ENCODE measurements around the gene KRTAP3-1. TPM values are rescaled to one million over a fixed set of nuclear protein-coding genes. Genes with fewer than 3 reads are reported as not detected.

The KRTAP3-1 gene
- total RNA-seq, 6 experiments from 2014 or later: 2.5 to 10.2 (median 3.3) TPM

- H3K27ac Mint-ChIP-seq: no peak within 1 kb of the TSS
- no peak within 1 kb of the TSS for H3K4me3 Mint-ChIP-seq
- no peak for DNase-seq
- TF ChIP-seq CTCF (IDR thresholded peaks at IDR 0.05): no peak
- H3K27me3 Mint-ChIP-seq (ENCODE audit: insufficient read depth): no peaks in the 10 kb centered on the region
- no peaks in the 10 kb centered on the region for H3K9me3 Mint-ChIP-seq
- 0 out of 2 replicates have a peak, but pooled peaks cover 9% of the 10 kb centered on the region for H3K4me1 Mint-ChIP-seq (ENCODE audit: low read depth)
- no peaks in the 10 kb centered on the region for H3K36me3 Mint-ChIP-seq (ENCODE audit: low read depth)
Observed at GRCh38 chr17:40984226-40984625, 24.7 kb downstream of the KRTAP3-1 start, which contains the start of gene KRT40. Gene KRT40 (minus strand): TSS chr17:40984326. CDS start chr17:40984273, 53 bp downstream.

- DNase-seq: no peak
- Mint-ChIP-seq H3K36me3 (ENCODE audit: low read depth) (no peaks in the 10 kb centered on the region), H3K4me1 (ENCODE audit: low read depth) (no peaks in the 10 kb centered on the region), H3K27ac (no peak overlapping the region), H3K4me3 (no peak overlapping the region), H3K9me3 (no peaks in the 10 kb centered on the region), H3K27me3 (ENCODE audit: insufficient read depth) (no peaks in the 10 kb centered on the region)
- no peak for TF ChIP-seq CTCF (IDR thresholded peaks at IDR 0.05)
Observed at GRCh38 chr17:40981115-40981514, 27.8 kb downstream of the KRTAP3-1 start.

GRCh38 chr17:40980596-40980995, 28.3 kb downstream of the KRTAP3-1 start:
- Mint-ChIP-seq H3K36me3 (ENCODE audit: low read depth) (no peaks in the 10 kb centered on the region), H3K4me1 (ENCODE audit: low read depth) (no peaks in the 10 kb centered on the region), H3K27me3 (ENCODE audit: insufficient read depth) (no peaks in the 10 kb centered on the region), H3K9me3 (no peaks in the 10 kb centered on the region), H3K27ac (no peak overlapping the region), H3K4me3 (no peak overlapping the region)
- no peak for TF ChIP-seq CTCF (IDR thresholded peaks at IDR 0.05)
- DNase-seq: no peak

GRCh38 chr17:40980117-40980516, 28.8 kb downstream of the KRTAP3-1 start:
- Mint-ChIP-seq H3K9me3 (no peaks in the 10 kb centered on the region), H3K27ac (no peak overlapping the region), H3K36me3 (ENCODE audit: low read depth) (no peaks in the 10 kb centered on the region), H3K4me1 (ENCODE audit: low read depth) (no peaks in the 10 kb centered on the region), H3K27me3 (ENCODE audit: insufficient read depth) (no peaks in the 10 kb centered on the region), H3K4me3 (no peak overlapping the region)
- no peak for DNase-seq
- TF ChIP-seq CTCF (IDR thresholded peaks at IDR 0.05): no peak

- Mint-ChIP-seq H3K9me3 (no peaks in the 10 kb centered on the region), H3K4me1 (ENCODE audit: low read depth) (no peaks in the 10 kb centered on the region), H3K27me3 (ENCODE audit: insufficient read depth) (no peaks in the 10 kb centered on the region), H3K36me3 (ENCODE audit: low read depth) (no peaks in the 10 kb centered on the region), H3K4me3 (no peak overlapping the region), H3K27ac (no peak overlapping the region)
- no peak for TF ChIP-seq CTCF (IDR thresholded peaks at IDR 0.05)
- no peak for DNase-seq
Observed at GRCh38 chr17:40978575-40979151, 30.3 kb downstream of the KRTAP3-1 start.
